K562 (cell line): ENCODE measurements around the gene KRTAP17-1. TPM values are rescaled to one million over a fixed set of nuclear protein-coding genes. Genes with fewer than 3 reads are reported as not detected.

Experiments used
- ATAC-seq: fragments of 200-7000 bp; cut with Tn5 transposase; 3 replicates; pipeline ENCODE4 v1.9.1; 2020; ENCODE audit warnings: moderate library complexity
- BruUV-seq: library from RNA; stranded (reverse); fragments of 400-500 nt; replicated peaks from 2 replicates; lab custom pipeline; 2021; lab: Mats Ljungman, UMichigan
- CTCF ChIA-PET: fragments of 300-600 bp; formaldehyde crosslinking; extraction: SDS; loops from one replicate; lab custom pipeline; 2021; ENCODE audit warnings: low intra/inter-chr PET ratio; lab: Yijun Ruan, JAX
- POLR2A ChIA-PET: fragments of 300-600, 350-650 bp; sonication (Branson Sonifier 250); formaldehyde crosslinking; extraction: SDS; loops from one replicate; lab custom pipeline; 2021; ENCODE audit warnings: antibody characterized with exemption, inconsistent platforms; lab: Yijun Ruan, JAX
- DNase-seq, 4 experiments: peaks; one replicate each; pipeline versions ENCODE4 v3.0.0 to v3.0.0-alpha.2; 2011 to 2018; ENCODE audit warnings: low spot score in 3 of 4, mixed read lengths in 3 of 4; ENCODE audit errors: extremely low read depth in 1 of 4
- FAIRE-seq: peaks from 2 replicates; lab custom pipeline; 2011; peaks lifted over from hg19 to GRCh38; lab: Jason Lieb, UNC
- H2AFZ ChIP-seq: 2 replicates; pipeline ENCODE4 v1.6.0; 2011; ENCODE audit warnings: low read depth, low read length, control low read depth, inconsistent platforms
- H3K27ac ChIP-seq: fragments of 200-600 bp; 3 replicates; pipeline ENCODE4 v1.8.0; 2011; ENCODE audit warnings: low read depth, mild to moderate bottlenecking, control low read depth, inconsistent platforms, low read length, moderate library complexity, mixed read lengths; ENCODE audit errors: extremely low read depth
- H3K27me3 ChIP-seq, 2 experiments: fragments of 300-600 bp in 1 of 2; 2 replicates in 1 of 2; 3 replicates in 1 of 2; pipeline versions ENCODE4 v1.6.0 to v1.8.0; 2011; ENCODE audit warnings: inconsistent platforms in 2 of 2, low read length in 2 of 2, mild to moderate bottlenecking in 1 of 2, mixed read lengths in 1 of 2, moderate library complexity in 1 of 2; ENCODE audit not compliant: control insufficient read depth in 2 of 2, insufficient read depth in 2 of 2
- H3K36me3 ChIP-seq: fragments of 300-600 bp; 3 replicates; pipeline ENCODE4 v1.8.0; 2011; ENCODE audit warnings: mild to moderate bottlenecking, low read length, inconsistent platforms; ENCODE audit not compliant: control insufficient read depth, insufficient read depth
- H3K4me1 ChIP-seq, 2 experiments: fragments of 200-600 bp in 1 of 2; replicated peaks in 1 of 2; 2 replicates in 1 of 2; 3 replicates in 1 of 2; pipeline versions ENCODE4 v1.5.1 to v1.8.0; 2011; ENCODE audit warnings: inconsistent platforms in 2 of 2, low read length in 2 of 2, mild to moderate bottlenecking in 1 of 2, mixed read lengths in 1 of 2, moderate library complexity in 1 of 2; ENCODE audit not compliant: control insufficient read depth in 2 of 2, insufficient read depth in 2 of 2
- H3K4me2 ChIP-seq: 2 replicates; pipeline ENCODE4 v1.6.1; 2011; ENCODE audit warnings: low read length, control low read depth, inconsistent platforms, mixed read lengths; ENCODE audit not compliant: insufficient read depth
- H3K4me3 ChIP-seq: fragments of 200-600 bp; sonication (generic), shearing (Covaris generic); 2 replicates; pipeline ENCODE4 v1.5.1; 2016; ENCODE audit warnings: control low read depth, inconsistent platforms
- H3K79me2 ChIP-seq: fragments of 200-600 bp; 3 replicates; pipeline ENCODE4 v1.8.0; 2011; ENCODE audit warnings: low read length, inconsistent platforms; ENCODE audit not compliant: control insufficient read depth, insufficient read depth
- H3K9ac ChIP-seq, 2 experiments: 2 replicates each; pipeline versions ENCODE4 v1.6.0 to v1.6.1; 2011; ENCODE audit warnings: low read depth in 2 of 2, low read length in 2 of 2, control low read depth in 1 of 2, inconsistent platforms in 1 of 2, mild to moderate bottlenecking in 1 of 2, mixed read lengths in 1 of 2; ENCODE audit not compliant: insufficient read depth in 1 of 2
- H3K9me1 ChIP-seq: one replicate; pipeline ENCODE4 v1.6.0; 2011; ENCODE audit warnings: inconsistent platforms, mild to moderate bottlenecking, low read length, moderate library complexity; ENCODE audit not compliant: control insufficient read depth, insufficient read depth
- H3K9me3 ChIP-seq: replicated peaks from 2 replicates; pipeline ENCODE4 v1.5.1; 2011; ENCODE audit warnings: low read depth, low read length, inconsistent platforms; ENCODE audit not compliant: control insufficient read depth, insufficient read depth
- H4K20me1 ChIP-seq: replicated peaks from 2 replicates; pipeline ENCODE4 v1.6.1; 2011; ENCODE audit warnings: low read length, inconsistent platforms, mixed read lengths; ENCODE audit not compliant: control insufficient read depth, insufficient read depth
- C11orf30 ChIP-seq: fragments of 450-650 bp; IDR thresholded peaks from 2 replicates; pipeline ENCODE4 v1.6.1; 2016; ENCODE audit warnings: low read depth, mild to moderate bottlenecking
- CBFA2T3 ChIP-seq: fragments of 450-650 bp; IDR thresholded peaks from 2 replicates; pipeline ENCODE4 v1.6.1; 2017
- ELF4 ChIP-seq: fragments of 450-650 bp; formaldehyde crosslinking; IDR thresholded peaks from 2 replicates; pipeline ENCODE4 v1.4.0; 2022; ENCODE audit warnings: missing genetic modification characterization
- JUN ChIP-seq, 2 experiments: sonication (generic) in 1 of 2; formaldehyde crosslinking in 1 of 2; IDR thresholded peaks; 2 replicates each; pipeline versions ENCODE4 v1.6.1 to v1.8.0; 2012 to 2022; ENCODE audit warnings: borderline replicate concordance in 2 of 2, mild to moderate bottlenecking in 2 of 2, improper control_type of control experiment in 1 of 2, low read depth in 1 of 2, low read length in 1 of 2, missing genetic modification reagents in 1 of 2
- MAFK ChIP-seq: IDR thresholded peaks from 2 replicates; pipeline ENCODE4 v1.6.1; 2011; ENCODE audit warnings: low read length, improper control_type of control experiment
- NCOA1 ChIP-seq: fragments of 450-650 bp; IDR thresholded peaks from 2 replicates; pipeline ENCODE4 v1.6.1; 2016; ENCODE audit warnings: low read depth
- NR4A1 ChIP-seq, 2 experiments: fragments of 250-450 bp in 1 of 2; fragments of 450-650 bp in 1 of 2; sonication (Bioruptor Pico) in 1 of 2; IDR thresholded peaks; 2 replicates each; pipeline versions ENCODE4 v1.4.0 to v1.6.1; 2016 to 2020; ENCODE audit warnings: mild to moderate bottlenecking in 2 of 2, missing compliant biosample characterization in 1 of 2, missing genetic modification characterization in 1 of 2, moderate library complexity in 1 of 2
- POLR2G ChIP-seq: fragments of 200-400 bp; formaldehyde crosslinking; IDR thresholded peaks from 2 replicates; pipeline ENCODE4 v1.6.1; 2017; ENCODE audit warnings: low read depth, mild to moderate bottlenecking, antibody characterized with exemption, low read length, moderate library complexity
- PYGO2 ChIP-seq: fragments of 450-650 bp; IDR thresholded peaks from 2 replicates; pipeline ENCODE4 v1.6.1; 2016; ENCODE audit warnings: mild to moderate bottlenecking, missing genetic modification characterization, moderate library complexity, missing compliant biosample characterization
- RFX5 ChIP-seq: IDR thresholded peaks from 2 replicates; pipeline ENCODE4 v1.6.1; 2011; ENCODE audit warnings: low read depth, mild to moderate bottlenecking, improper control_type of control experiment, low read length
- SMAD4 ChIP-seq: fragments of 250-450 bp; sonication (Bioruptor Pico); conservative IDR thresholded peaks from 2 replicates; pipeline ENCODE4 v1.8.0; 2021; ENCODE audit warnings: inconsistent platforms, mild to moderate bottlenecking, moderate library complexity
- SMARCC2 ChIP-seq: fragments of 450-650 bp; IDR thresholded peaks from 2 replicates; pipeline ENCODE4 v1.6.1; 2017; ENCODE audit warnings: antibody characterized with exemption, moderate library complexity, mild to moderate bottlenecking, low read depth
- XRCC3 ChIP-seq: fragments of 450-650 bp; IDR thresholded peaks from 2 replicates; pipeline ENCODE4 v1.6.1; 2017; ENCODE audit warnings: mild to moderate bottlenecking, moderate library complexity
- ZNF41 ChIP-seq: fragments of 250-450 bp; sonication (Bioruptor Pico); conservative IDR thresholded peaks from 2 replicates; pipeline ENCODE4 v1.4.0; 2020; ENCODE audit warnings: mild to moderate bottlenecking
- ZNF431 ChIP-seq: sonication (generic); formaldehyde crosslinking; IDR thresholded peaks from 2 replicates; pipeline ENCODE4 v1.8.0; 2022; ENCODE audit warnings: mild to moderate bottlenecking, missing genetic modification reagents
- WGBS: fragments of 100-300 bp; shearing (Covaris generic); methylation state at CpG from one replicate; pipeline ENCODE4 v1.1.6; 2016; ENCODE audit warnings: low coverage, mixed read lengths; ENCODE audit not compliant: insufficient coverage; ENCODE audit errors: missing lambda C conversion rate; 5-methylcytosine and 5-hydroxymethylcytosine counted together
- in situ Hi-C: fragments of 300-500 bp; cut with MboI; formaldehyde crosslinking; loops from 4 replicates; pipeline ENCODE4 v1.15.0; 2018; ENCODE audit warnings: inconsistent platforms, mixed read lengths
- intact Hi-C: fragments of 100-400 bp; cut with micrococcal nuclease; formaldehyde crosslinking; loops from 2 replicates; pipeline ENCODE4 v1.14.2; 2022
- polyA plus RNA-seq, 8 experiments: library from polyadenylated mRNA; depleted of rRNA in 4 of 8; stranded (reverse) in 5 of 8; unstranded in 3 of 8; fragments of >200 nt; fragmentation: Nextera tagmentation in 2 of 8; fragmentation: Illumina TruSeq in 1 of 8; extraction: Ambion mirVana in 2 of 8; extraction: Trizol in 1 of 8; gene quantifications; 2 replicates each; pipeline versions ENCODE4 v1.2.1 to v1.2.3, GENCODE V29; 2011 to 2014; ENCODE audit warnings: inconsistent platforms in 1 of 8, missing spikeins in 1 of 8
- total RNA-seq, 7 experiments: library from RNA; depleted of rRNA in 6 of 7; stranded (reverse); fragments of >200 nt in 6 of 7; fragmentation: Illumina TruSeq in 2 of 7; extraction: Trizol in 2 of 7; gene quantifications; 2 replicates each; pipeline versions ENCODE4 v1.2.1 to v1.2.3, GENCODE V29; 2011 to 2021; ENCODE audit warnings: low replicate concordance in 1 of 7
- TF ChIP-seq, protein P1 (sequence below): fragments of 450-650 bp; IDR thresholded peaks from 2 replicates; pipeline ENCODE4 v1.6.1; 2014; ENCODE audit warnings: low read depth, mild to moderate bottlenecking, moderate library complexity, borderline replicate concordance

Gene KRTAP17-1
- total and polyA plus RNA-seq, 9 of the 15 experiments (the other 6 are each of a cell fraction or from before 2014, with no cell fraction given): not detected

- CTCF ChIA-PET: interaction anchor here (0.6 kb wide), 1 partner anchor 54 kb away, joined by 3 read pairs; the partner anchor contains the start of gene KRTAP9-9
- no peaks in the 10 kb centered on the region; a peak in 1 of 5 replicates for H3K4me1 ChIP-seq
- H3K79me2 ChIP-seq: no peaks in the 10 kb centered on the region
- no TSS peak for BruUV-seq
- no peak within 1 kb of the TSS for H3K4me2 ChIP-seq
- in situ Hi-C loops: no loop called here
- H3K9me3 ChIP-seq: no peaks in the 10 kb centered on the region
- WGBS: 0% methylated on average over 7 of the region's 7 CpGs
- FAIRE-seq: no peak
- H2AFZ ChIP-seq: no peak within 1 kb of the TSS
- no peak within 1 kb of the TSS for H3K4me3 ChIP-seq
- H3K9ac ChIP-seq: no peak within 1 kb of the TSS
- H4K20me1 ChIP-seq: no peaks in the 10 kb centered on the region
- no peak for ATAC-seq
- POLR2A ChIA-PET: no interaction called here
- H3K27me3 ChIP-seq: peaks cover 3 to 21% of the 10 kb centered on the region in 2 experiments; a peak in 4 of 5 replicates
- H3K27ac ChIP-seq: no peak within 1 kb of the TSS
- H3K36me3 ChIP-seq: no peaks in the 10 kb centered on the region
- intact Hi-C loops: no loop called here
- DNase-seq: no peak
- H3K9me1 ChIP-seq: no peaks in the 10 kb centered on the region
- no peak for TF ChIP-seq SMARCC2
- no peak for TF ChIP-seq POLR2G
- no peak for TF ChIP-seq PYGO2 (tag)
- TF ChIP-seq ZNF431 (CRISPR knock-in tag): no peak
- TF ChIP-seq CBFA2T3: no peak
- TF ChIP-seq MAFK: no peak
- no peak for TF ChIP-seq JUN (IDR thresholded peaks at IDR 0.05; ENCODE audit: borderline replicate concordance, low read depth, low read length)
- no peak for TF ChIP-seq JUN (CRISPR knock-in tag; IDR thresholded peaks at IDR 0.05; ENCODE audit: borderline replicate concordance)
- TF ChIP-seq ZNF41 (CRISPR knock-in tag): no peak
- TF ChIP-seq ELF4 (CRISPR knock-in tag): no peak
- TF ChIP-seq RFX5: no peak
- no peak for TF ChIP-seq NR4A1 (CRISPR knock-in tag; IDR thresholded peaks at IDR 0.05)
- TF ChIP-seq NR4A1 (tag; IDR thresholded peaks at IDR 0.05): no peak
- no peak for TF ChIP-seq XRCC3
- TF ChIP-seq NCOA1: no peak
- TF ChIP-seq SMAD4 (CRISPR knock-in tag): no peak
- no peak for TF ChIP-seq C11orf30
- TF ChIP-seq, protein P1, sequence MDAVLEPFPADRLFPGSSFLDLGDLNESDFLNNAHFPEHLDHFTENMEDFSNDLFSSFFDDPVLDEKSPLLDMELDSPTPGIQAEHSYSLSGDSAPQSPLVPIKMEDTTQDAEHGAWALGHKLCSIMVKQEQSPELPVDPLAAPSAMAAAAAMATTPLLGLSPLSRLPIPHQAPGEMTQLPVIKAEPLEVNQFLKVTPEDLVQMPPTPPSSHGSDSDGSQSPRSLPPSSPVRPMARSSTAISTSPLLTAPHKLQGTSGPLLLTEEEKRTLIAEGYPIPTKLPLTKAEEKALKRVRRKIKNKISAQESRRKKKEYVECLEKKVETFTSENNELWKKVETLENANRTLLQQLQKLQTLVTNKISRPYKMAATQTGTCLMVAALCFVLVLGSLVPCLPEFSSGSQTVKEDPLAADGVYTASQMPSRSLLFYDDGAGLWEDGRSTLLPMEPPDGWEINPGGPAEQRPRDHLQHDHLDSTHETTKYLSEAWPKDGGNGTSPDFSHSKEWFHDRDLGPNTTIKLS: no peak
These were observed 6.6 kb downstream of the KRTAP17-1 start, which contains the start of gene KRTAP16-1 for GRCh38 chr17:41308918-41309359. TSS of gene KRTAP16-1 (minus strand) at chr17:41309309. CDS start at chr17:41309253, 56 bp downstream.
